Glutamatergic neuron (in vitro differentiated cells): ENCODE results near the gene RASL11A. TPM values are rescaled to one million over a fixed set of nuclear protein-coding genes. Genes with fewer than 3 reads are reported as not detected.
A peak's percentile ranks its signal among the peaks of the same experiment; 100 is the strongest.

ENCODE experiments used
- DNase-seq: peaks from one replicate; pipeline ENCODE4 v3.0.0; 2022
- H3K27ac Mint-ChIP-seq: one replicate; pipeline ENCODE4 v1.8.0; 2020; ENCODE audit warnings: mild to moderate bottlenecking, mixed read lengths, inconsistent platforms; ENCODE audit not compliant: unreplicated experiment
- H3K27me3 Mint-ChIP-seq: one replicate; pipeline ENCODE4 v1.8.0; 2020; ENCODE audit warnings: mild to moderate bottlenecking, moderate library complexity, mixed read lengths, inconsistent platforms; ENCODE audit not compliant: unreplicated experiment
- H3K36me3 Mint-ChIP-seq: one replicate; pipeline ENCODE4 v1.8.0; 2020; ENCODE audit warnings: mild to moderate bottlenecking, mixed read lengths, inconsistent platforms; ENCODE audit not compliant: unreplicated experiment
- H3K4me1 Mint-ChIP-seq: one replicate; pipeline ENCODE4 v1.8.0; 2020; ENCODE audit warnings: mild to moderate bottlenecking, low read depth, mixed read lengths, inconsistent platforms; ENCODE audit not compliant: unreplicated experiment
- H3K4me3 Mint-ChIP-seq: one replicate; pipeline ENCODE4 v1.8.0; 2020; ENCODE audit warnings: mild to moderate bottlenecking, mixed read lengths, inconsistent platforms; ENCODE audit not compliant: unreplicated experiment
- H3K9me3 Mint-ChIP-seq: one replicate; pipeline ENCODE4 v1.8.0; 2020; ENCODE audit warnings: mild to moderate bottlenecking, moderate library complexity, mixed read lengths, inconsistent platforms; ENCODE audit not compliant: unreplicated experiment
- CTCF ChIP-seq: fragments of 200-600 bp; sonication (generic); IDR thresholded peaks from one replicate; pipeline ENCODE4 v1.5.0; 2021; ENCODE audit not compliant: partially characterized antibody, unreplicated experiment
- total RNA-seq: library from RNA; stranded (reverse); fragmentation: NEBNext Ultra II Directional; extraction: Animal tissue kit (Norgen Biotek cat#: 25700); gene quantifications from one replicate; pipeline ENCODE4 v1.2.1, GENCODE V29; 2021; ENCODE audit not compliant: unreplicated experiment

RASL11A gene
- total RNA-seq, 1 donor from 2014 or later, result 1.8 TPM

GRCh38 chr13:27251166-27252091 lies 19.2 kb upstream of the RASL11A start, which contains the start of gene RPL21:
Gene RPL21 (plus strand): TSS chr13:27251558. CDS start chr13:27253777, 2,219 bp downstream.
- peak; percentile 90 for DNase-seq
- TF ChIP-seq CTCF, result no peak
- peaks cover 3% of the 10 kb centered on the region for H3K27me3 Mint-ChIP-seq
- H3K27ac Mint-ChIP-seq, result peak within 1 kb of the TSS; percentile 92
- peaks cover 3% of the 10 kb centered on the region for H3K9me3 Mint-ChIP-seq
- H3K4me1 Mint-ChIP-seq, result peaks cover 14% of the 10 kb centered on the region
- H3K4me3 Mint-ChIP-seq, result peak within 1 kb of the TSS; percentile 96
- no peaks in the 10 kb centered on the region for H3K36me3 Mint-ChIP-seq

- H3K36me3 Mint-ChIP-seq, result no peaks in the 10 kb centered on the region
- no peak for TF ChIP-seq CTCF
Observed at GRCh38 chr13:27252467-27252866, 18.2 kb upstream of the RASL11A start.

GRCh38 chr13:27257233-27257568 lies 13.4 kb upstream of the RASL11A start:
- TF ChIP-seq CTCF, result no peak
- Mint-ChIP-seq H3K27ac (no peak overlapping the region), H3K4me3 (no peak overlapping the region), H3K4me1 (peaks cover 13% of the 10 kb centered on the region), H3K27me3 (peaks cover 1% of the 10 kb centered on the region), H3K9me3 (no peaks in the 10 kb centered on the region), H3K36me3 (no peaks in the 10 kb centered on the region)
- DNase-seq, result no peak

More at GRCh38 chr13:27252467-27252866, 18.2 kb upstream of the RASL11A start:
- DNase-seq, result no peak
- Mint-ChIP-seq H3K4me1 (peaks cover 14% of the 10 kb centered on the region), H3K27me3 (peaks cover 3% of the 10 kb centered on the region), H3K9me3 (peaks cover 3% of the 10 kb centered on the region), H3K4me3 (peak overlapping the region; percentile 96), H3K27ac (peak overlapping the region; percentile 92)

GRCh38 chr13:27257648-27258253 lies 12.9 kb upstream of the RASL11A start:
- Mint-ChIP-seq H3K4me3 (no peak overlapping the region), H3K27ac (no peak overlapping the region), H3K36me3 (peaks cover 4% of the 10 kb centered on the region), H3K4me1 (peaks cover 11% of the 10 kb centered on the region), H3K27me3 (peaks cover 1% of the 10 kb centered on the region), H3K9me3 (no peaks in the 10 kb centered on the region)
- no peak for DNase-seq
- no peak for TF ChIP-seq CTCF
